GM13976 (cell line): ENCODE data around the gene ZNF581.

Experiments used
- DNase-seq: peaks from one replicate; pipeline ENCODE4 v3.0.0; 2012; ENCODE audit warnings: low spot score
- CTCF ChIP-seq: IDR thresholded peaks from 2 replicates; pipeline ENCODE4 v1.5.1; 2012; ENCODE audit warnings: borderline replicate concordance, mild to moderate bottlenecking; ENCODE audit not compliant: insufficient read depth; ENCODE audit errors: extremely low read depth, missing control alignments, control extremely low read depth
- in situ Hi-C: fragments of 300-500 bp; cut with MboI; formaldehyde crosslinking; loops from one replicate; pipeline ENCODE4 v1.12.0; 2022; ENCODE audit warnings: low sequenced_read_pairs, mixed read lengths, inconsistent platforms; ENCODE audit not compliant: unreplicated experiment

ZNF581 gene

GRCh38 chr19:55680339-55681130 is 37.1 kb downstream of the ZNF581 start:
- no peak for TF ChIP-seq CTCF
- no peak for DNase-seq
- in situ Hi-C loops, result no loop called here

- in situ Hi-C loops, result no loop called here
- no peak for TF ChIP-seq CTCF
- no peak for DNase-seq
These were observed 38.0 kb downstream of the ZNF581 start for GRCh38 chr19:55681131-55682092.

- in situ Hi-C loops, result no loop called here
- TF ChIP-seq CTCF, result no peak
These were observed 40.2 kb downstream of the ZNF581 start for GRCh38 chr19:55683449-55684261.

GRCh38 chr19:55684946-55685681 is 41.7 kb downstream of the ZNF581 start:
- DNase-seq, result no peak
- no peak for TF ChIP-seq CTCF
- in situ Hi-C loops, result no loop called here

More at GRCh38 chr19:55683449-55684261, 40.2 kb downstream of the ZNF581 start:
- no peak for DNase-seq

GRCh38 chr19:55685776-55686175 is 42.3 kb downstream of the ZNF581 start:
- no peak for TF ChIP-seq CTCF
- in situ Hi-C loops, result no loop called here
- no peak for DNase-seq
